Measurements from ENCODE around the gene HAPLN1. TPM values are rescaled to one million over a fixed set of nuclear protein-coding genes. Genes with fewer than 3 reads are reported as not detected.

HAPLN1 gene
- total and polyA plus RNA-seq, 2 of the 8 experiments (the other 6 are each of a cell fraction or from before 2014, with no cell fraction given): 0.56 to 2.1 TPM

DNA sequence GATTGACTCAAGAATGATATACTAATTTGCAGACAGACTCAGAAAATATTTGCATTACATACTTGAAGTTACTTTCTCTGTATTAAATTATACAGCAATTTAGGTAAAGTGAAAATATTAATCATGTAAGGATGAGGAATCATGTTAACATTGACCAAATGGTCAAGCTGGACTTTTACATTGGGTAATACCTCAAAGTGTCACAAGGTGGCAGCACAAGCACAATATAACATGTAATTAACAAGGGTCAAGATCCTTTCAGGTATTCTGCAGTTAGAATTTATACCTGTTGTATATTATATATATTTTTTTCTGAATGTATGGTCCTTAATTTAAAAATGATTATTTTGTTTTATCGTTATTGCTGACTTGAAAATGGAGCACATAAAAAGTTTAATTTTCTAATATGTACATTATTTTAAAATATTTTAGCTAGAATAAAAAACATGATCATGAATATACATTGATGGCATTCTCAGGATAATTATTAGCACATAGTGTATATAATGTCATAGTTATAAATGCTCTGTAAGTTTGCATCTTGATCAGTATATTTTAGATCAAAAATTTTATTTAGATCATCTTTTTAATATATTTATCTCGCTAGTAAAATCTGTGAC is 8.6 kb downstream of the HAPLN1 start:
- Histone ChIP-seq H4K8ac (ENCODE audit: extremely low read depth, insufficient read depth, low read length) (no peak overlapping the region), H2BK5ac (ENCODE audit: low read depth, low read length) (no peak overlapping the region), H3K9me3 (ENCODE audit: insufficient read depth in 2 of 2, low read depth in 1 of 2, low read length in 1 of 2) (no peaks in the 10 kb centered on the region), H3K79me1 (ENCODE audit: low read depth, low read length) (no peaks in the 10 kb centered on the region), H3K4me2 (ENCODE audit: insufficient read depth in 1 of 2, low read depth in 2 of 2, low read length in 2 of 2) (no peak overlapping the region), H3K4me3 (ENCODE audit: extremely low read depth in 1 of 4, insufficient read depth in 2 of 4, low read depth in 3 of 4, low read length in 4 of 4) (no peak overlapping the region), H3K14ac (ENCODE audit: insufficient read length) (no peak overlapping the region), H2BK20ac (ENCODE audit: low read length) (no peak overlapping the region), H3K23ac (ENCODE audit: insufficient read length) (no peak overlapping the region), H3K18ac (ENCODE audit: extremely low read depth, low read length) (no peak overlapping the region), H2BK120ac (replicated peaks; ENCODE audit: low read depth, low read length) (no peak overlapping the region), H3K56ac (replicated peaks; ENCODE audit: insufficient read length, low read depth, low read length) (no peak overlapping the region), H4K5ac (ENCODE audit: insufficient read length, low read depth, low read length) (no peak overlapping the region), H3K27ac (ENCODE audit: low read depth, low read length) (no peak overlapping the region), H3K4ac (replicated peaks; ENCODE audit: insufficient read length, low read depth, low read length) (no peak overlapping the region), H3K27me3 (replicated peaks in 1 of 4; ENCODE audit: control insufficient read depth in 3 of 4, extremely low read depth in 1 of 4, insufficient read depth in 3 of 4, low read length in 3 of 4) (no peaks in the 10 kb centered on the region), H2BK15ac (ENCODE audit: low read length) (no peak overlapping the region), H2AFZ (ENCODE audit: low read length) (no peak overlapping the region), H2AK5ac (ENCODE audit: low read depth, low read length) (no peak overlapping the region), H4K91ac (replicated peaks; ENCODE audit: insufficient read length, low read length) (no peak overlapping the region), H2BK12ac (ENCODE audit: low read depth, low read length) (no peak overlapping the region), H3K9ac (replicated peaks in 1 of 4; ENCODE audit: extremely low read depth in 1 of 4, low read depth in 3 of 4, low read length in 3 of 4) (no peak overlapping the region), H4K20me1 (replicated peaks in 1 of 2; ENCODE audit: control insufficient read depth in 1 of 2, insufficient read depth in 2 of 2, low read length in 2 of 2) (no peaks in the 10 kb centered on the region), H3K23me2 (ENCODE audit: low read depth, low read length) (no peaks in the 10 kb centered on the region), H3K79me2 (ENCODE audit: control insufficient read depth in 1 of 2, insufficient read depth in 2 of 2, low read length in 2 of 2) (no peaks in the 10 kb centered on the region), H3K36me3 (ENCODE audit: control insufficient read depth in 2 of 4, insufficient read depth in 4 of 4, low read length in 3 of 4) (no peaks in the 10 kb centered on the region), H3K4me1 (replicated peaks in 1 of 4; ENCODE audit: control insufficient read depth in 3 of 4, insufficient read depth in 4 of 4, low read length in 3 of 4) (peaks cover 0 to 7% (median 2%) of the 10 kb centered on the region in 4 experiments; a peak in 2 of 7 replicates)
- ChIA-PET CTCF (ENCODE audit: partially characterized antibody) (interaction anchor here (0.6 to 5.2 kb wide), 14 partner anchors 10 to 220 kb away, joined by 3 to 20 read pairs (median 3); no protein-coding TSS in a partner anchor), POLR2A (ENCODE audit: partially characterized antibody) (no interaction called here)
- WGBS, 2 experiments (ENCODE audit: extremely low coverage in 1 of 2, insufficient coverage in 1 of 2, insufficient read length in 1 of 2, insufficient replicate concordance in 2 of 2, low coverage in 1 of 2, low lambda C conversion rate in 2 of 2, missing lambda C conversion rate in 1 of 2): 44% methylated on average over 2 of the region's 2 CpGs; no CpG with 5 or more reads in 1 of the 2 experiments
- FAIRE-seq (peak; percentile 84), DNase-seq (ENCODE audit: low read depth in 1 of 2, low spot score in 2 of 2) (peak in 1 of 2 experiments; percentile 64)
- TF ChIP-seq HDAC2 (IDR thresholded peaks at IDR 0.05; ENCODE audit: borderline replicate concordance in 1 of 2, low read depth in 2 of 2, low read length in 2 of 2): no peak
- TF ChIP-seq, protein P1, sequence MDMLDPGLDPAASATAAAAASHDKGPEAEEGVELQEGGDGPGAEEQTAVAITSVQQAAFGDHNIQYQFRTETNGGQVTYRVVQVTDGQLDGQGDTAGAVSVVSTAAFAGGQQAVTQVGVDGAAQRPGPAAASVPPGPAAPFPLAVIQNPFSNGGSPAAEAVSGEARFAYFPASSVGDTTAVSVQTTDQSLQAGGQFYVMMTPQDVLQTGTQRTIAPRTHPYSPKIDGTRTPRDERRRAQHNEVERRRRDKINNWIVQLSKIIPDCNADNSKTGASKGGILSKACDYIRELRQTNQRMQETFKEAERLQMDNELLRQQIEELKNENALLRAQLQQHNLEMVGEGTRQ (IDR thresholded peaks at IDR 0.05; ENCODE audit: low read length): no peak
- TF ChIP-seq RAD21 (IDR thresholded peaks at IDR 0.05 in 1 of 2, conservative IDR thresholded peaks at IDR 0.05 in 1 of 2; ENCODE audit: low read depth in 2 of 2, low read length in 2 of 2): peak; percentile 69 to 74
- no peak for TF ChIP-seq CTBP2 (IDR thresholded peaks at IDR 0.05; ENCODE audit: borderline replicate concordance, insufficient read depth, insufficient read length, low read length)
- peak; percentile 43; the same call in 1 of the 2 replicates for TF ChIP-seq CEBPB (IDR thresholded peaks at IDR 0.05; ENCODE audit: low read depth, low read length)
- no peak for TF ChIP-seq BCL11A (IDR thresholded peaks at IDR 0.05; ENCODE audit: low read depth in 2 of 2, low read length in 2 of 2)
- TF ChIP-seq, protein P2, sequence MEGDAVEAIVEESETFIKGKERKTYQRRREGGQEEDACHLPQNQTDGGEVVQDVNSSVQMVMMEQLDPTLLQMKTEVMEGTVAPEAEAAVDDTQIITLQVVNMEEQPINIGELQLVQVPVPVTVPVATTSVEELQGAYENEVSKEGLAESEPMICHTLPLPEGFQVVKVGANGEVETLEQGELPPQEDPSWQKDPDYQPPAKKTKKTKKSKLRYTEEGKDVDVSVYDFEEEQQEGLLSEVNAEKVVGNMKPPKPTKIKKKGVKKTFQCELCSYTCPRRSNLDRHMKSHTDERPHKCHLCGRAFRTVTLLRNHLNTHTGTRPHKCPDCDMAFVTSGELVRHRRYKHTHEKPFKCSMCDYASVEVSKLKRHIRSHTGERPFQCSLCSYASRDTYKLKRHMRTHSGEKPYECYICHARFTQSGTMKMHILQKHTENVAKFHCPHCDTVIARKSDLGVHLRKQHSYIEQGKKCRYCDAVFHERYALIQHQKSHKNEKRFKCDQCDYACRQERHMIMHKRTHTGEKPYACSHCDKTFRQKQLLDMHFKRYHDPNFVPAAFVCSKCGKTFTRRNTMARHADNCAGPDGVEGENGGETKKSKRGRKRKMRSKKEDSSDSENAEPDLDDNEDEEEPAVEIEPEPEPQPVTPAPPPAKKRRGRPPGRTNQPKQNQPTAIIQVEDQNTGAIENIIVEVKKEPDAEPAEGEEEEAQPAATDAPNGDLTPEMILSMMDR (IDR thresholded peaks at IDR 0.05; ENCODE audit: control extremely low read depth in 1 of 3, insufficient read depth in 1 of 3, low read depth in 1 of 3, low read length in 3 of 3): peak in 2 of 3 experiments; percentile 21 to 50; a peak in 2 of 4 replicates
